ENCODE results near the gene JADE1.

JADE1 gene

GRCh38 chr4:128871948-128872347 lies 62.4 kb downstream of the JADE1 start:
- no peak for DNase-seq (ENCODE audit: low read depth in 2 of 2)

- no peak for DNase-seq (ENCODE audit: low read depth in 2 of 2)
Measured at GRCh38 chr4:128876200-128876599, 66.7 kb downstream of the JADE1 start.

GRCh38 chr4:128877934-128878333 lies 68.4 kb downstream of the JADE1 start:
- no peak for DNase-seq (ENCODE audit: low read depth in 2 of 2)

GRCh38 chr4:128879283-128879682 lies 69.8 kb downstream of the JADE1 start:
- DNase-seq (ENCODE audit: low read depth in 2 of 2): no peak

- DNase-seq (ENCODE audit: low read depth in 2 of 2): no peak
Measured at GRCh38 chr4:128879971-128880370, 70.5 kb downstream of the JADE1 start.

GRCh38 chr4:128880662-128881061 lies 71.2 kb downstream of the JADE1 start:
- no peak for DNase-seq (ENCODE audit: low read depth in 2 of 2)

- no peak for DNase-seq (ENCODE audit: low read depth in 2 of 2)
Measured at GRCh38 chr4:128904821-128905220, 95.3 kb downstream of the JADE1 start.

GRCh38 chr4:128906581-128906980 lies 97.1 kb downstream of the JADE1 start:
- no peak for DNase-seq (ENCODE audit: low read depth in 2 of 2)

- DNase-seq (ENCODE audit: low read depth in 2 of 2): no peak
Measured at GRCh38 chr4:128907981-128908380, 98.5 kb downstream of the JADE1 start.

GRCh38 chr4:128908735-128909134 lies 99.2 kb downstream of the JADE1 start:
- DNase-seq (ENCODE audit: low read depth in 2 of 2): no peak

GRCh38 chr4:128913228-128913627 lies 103.7 kb downstream of the JADE1 start:
- no peak for DNase-seq (ENCODE audit: low read depth in 2 of 2)

GRCh38 chr4:128915544-128915943 lies 106.0 kb downstream of the JADE1 start:
- DNase-seq (ENCODE audit: low read depth in 2 of 2): no peak

- DNase-seq (ENCODE audit: low read depth in 2 of 2): peak in 1 of 2 donors; percentile 7
Measured at GRCh38 chr4:128916832-128917231, 107.3 kb downstream of the JADE1 start.

- no peak for DNase-seq (ENCODE audit: low read depth in 2 of 2)
Measured at GRCh38 chr4:128917781-128918180, 108.3 kb downstream of the JADE1 start.

- no peak for DNase-seq (ENCODE audit: low read depth in 2 of 2)
Measured at GRCh38 chr4:128921954-128922353, 112.5 kb downstream of the JADE1 start.

Data from stimulated activated CD8-positive, alpha-beta memory T cell treated with anti-CD3 and anti-CD28 coated beads, Interleukin-7, amount 100 ng/mL, for 1 hour (primary cell).